NT2/D1 (cell line): ENCODE measurements around the gene ZNF48.

ENCODE experiments used
- DNase-seq: peaks from one replicate; pipeline ENCODE4 v3.0.0-alpha.2; 2011; ENCODE audit warnings: low read depth, low spot score
- H3K27me3 ChIP-seq: 2 replicates; pipeline ENCODE4 v1.6.0; 2011; ENCODE audit warnings: mild to moderate bottlenecking; ENCODE audit not compliant: insufficient read length, insufficient read depth
- H3K36me3 ChIP-seq: 2 replicates; pipeline ENCODE4 v1.6.1; 2011; ENCODE audit warnings: mild to moderate bottlenecking, low read length, mixed read lengths; ENCODE audit not compliant: insufficient read depth, insufficient read length
- H3K4me1 ChIP-seq: 2 replicates; pipeline ENCODE4 v1.5.1; 2011; ENCODE audit not compliant: insufficient read depth, insufficient read length
- H3K4me3 ChIP-seq: 2 replicates; pipeline ENCODE4 v1.5.1; 2011; ENCODE audit warnings: low read depth; ENCODE audit not compliant: insufficient read length
- H3K9ac ChIP-seq: 2 replicates; pipeline ENCODE4 v1.6.0; 2011; ENCODE audit warnings: low read depth; ENCODE audit not compliant: insufficient read length
- H3K9me3 ChIP-seq: 2 replicates; pipeline ENCODE4 v1.5.1; 2011; ENCODE audit warnings: mild to moderate bottlenecking, low read length; ENCODE audit not compliant: insufficient read depth
- SUZ12 ChIP-seq: IDR thresholded peaks from 2 replicates; pipeline ENCODE4 v1.6.1; 2011; ENCODE audit not compliant: insufficient read length, insufficient read depth; ENCODE audit errors: extremely low read depth
- YY1 ChIP-seq: IDR thresholded peaks from 2 replicates; pipeline ENCODE4 v1.6.1; 2011; ENCODE audit not compliant: insufficient read length, insufficient read depth
- ZNF274 ChIP-seq: IDR thresholded peaks from 2 replicates; pipeline ENCODE4 v1.6.1; 2011; ENCODE audit warnings: mild to moderate bottlenecking, low read depth, low read length

ZNF48 gene

GRCh38 chr16:30376461-30376902, 18.7 kb upstream of the ZNF48 start:
- Histone ChIP-seq H3K4me3 (no peak overlapping the region), H3K9me3 (no peaks in the 10 kb centered on the region), H3K36me3 (peaks cover 12% of the 10 kb centered on the region), H3K4me1 (peaks cover 17% of the 10 kb centered on the region), H3K27me3 (no peaks in the 10 kb centered on the region), H3K9ac (peak overlapping the region; percentile 3)
- no peak for DNase-seq
- TF ChIP-seq SUZ12, result no peak

GRCh38 chr16:30377050-30377811, 18.0 kb upstream of the ZNF48 start:
- peak overlapping the region; percentile 76 for H3K9ac ChIP-seq
- no peak for TF ChIP-seq YY1
- TF ChIP-seq ZNF274, result no peak
- no peak for TF ChIP-seq SUZ12
- DNase-seq, result no peak
- no peaks in the 10 kb centered on the region for H3K9me3 ChIP-seq
- peaks cover 19% of the 10 kb centered on the region for H3K4me1 ChIP-seq
- peak overlapping the region; percentile 44 for H3K4me3 ChIP-seq
- peaks cover 12% of the 10 kb centered on the region for H3K36me3 ChIP-seq
- H3K27me3 ChIP-seq, result no peaks in the 10 kb centered on the region

- Histone ChIP-seq H3K9ac (peak overlapping the region; percentile 76), H3K36me3 (peaks cover 12% of the 10 kb centered on the region), H3K9me3 (no peaks in the 10 kb centered on the region), H3K27me3 (no peaks in the 10 kb centered on the region), H3K4me3 (peak overlapping the region; percentile 44), H3K4me1 (peaks cover 19% of the 10 kb centered on the region)
- TF ChIP-seq ZNF274 (no peak), SUZ12 (no peak), YY1 (no peak)
- peak; percentile 83 for DNase-seq
These were observed 17.4 kb upstream of the ZNF48 start for GRCh38 chr16:30377812-30378235.

GRCh38 chr16:30378236-30379157, 16.7 kb upstream of the ZNF48 start:
- peaks cover 19% of the 10 kb centered on the region for H3K4me1 ChIP-seq
- H3K9me3 ChIP-seq, result no peaks in the 10 kb centered on the region
- peaks cover 12% of the 10 kb centered on the region for H3K36me3 ChIP-seq
- peak overlapping the region; percentile 99 for H3K9ac ChIP-seq
- peak; percentile 98 for DNase-seq
- H3K27me3 ChIP-seq, result no peaks in the 10 kb centered on the region
- TF ChIP-seq YY1 (no peak), ZNF274 (no peak), SUZ12 (no peak)
- peak overlapping the region; percentile 86 for H3K4me3 ChIP-seq

- Histone ChIP-seq H3K4me1 (peaks cover 19% of the 10 kb centered on the region), H3K36me3 (peaks cover 12% of the 10 kb centered on the region), H3K9ac (peak overlapping the region; percentile 95), H3K4me3 (peak overlapping the region; percentile 86), H3K27me3 (no peaks in the 10 kb centered on the region), H3K9me3 (no peaks in the 10 kb centered on the region)
- TF ChIP-seq ZNF274 (no peak), YY1 (no peak), SUZ12 (no peak)
- no peak for DNase-seq
These were observed 15.9 kb upstream of the ZNF48 start for GRCh38 chr16:30379158-30379783.

GRCh38 chr16:30380072-30380802, 15.0 kb upstream of the ZNF48 start:
- Histone ChIP-seq H3K4me3 (no peak overlapping the region), H3K9ac (no peak overlapping the region), H3K4me1 (peaks cover 19% of the 10 kb centered on the region), H3K9me3 (no peaks in the 10 kb centered on the region), H3K27me3 (no peaks in the 10 kb centered on the region), H3K36me3 (peaks cover 12% of the 10 kb centered on the region)
- no peak for DNase-seq
- TF ChIP-seq YY1, result no peak
- no peak for TF ChIP-seq SUZ12
- TF ChIP-seq ZNF274, result no peak
